GM19395 (cell line): ENCODE results near the gene SURF1.
"Not testable (repeated sequence)": the region's sequence is repeated elsewhere in the genome, so short reads cannot be mapped to it uniquely, and the experiment has no call there.

Source experiments
- ATAC-seq: cut with Tn5 transposase; IDR thresholded peaks from one replicate; pipeline ENCODE4 v1.9.1; 2021; ENCODE audit warnings: mild to moderate bottlenecking, moderate library complexity; ENCODE audit not compliant: unreplicated experiment

Gene SURF1

DNA sequence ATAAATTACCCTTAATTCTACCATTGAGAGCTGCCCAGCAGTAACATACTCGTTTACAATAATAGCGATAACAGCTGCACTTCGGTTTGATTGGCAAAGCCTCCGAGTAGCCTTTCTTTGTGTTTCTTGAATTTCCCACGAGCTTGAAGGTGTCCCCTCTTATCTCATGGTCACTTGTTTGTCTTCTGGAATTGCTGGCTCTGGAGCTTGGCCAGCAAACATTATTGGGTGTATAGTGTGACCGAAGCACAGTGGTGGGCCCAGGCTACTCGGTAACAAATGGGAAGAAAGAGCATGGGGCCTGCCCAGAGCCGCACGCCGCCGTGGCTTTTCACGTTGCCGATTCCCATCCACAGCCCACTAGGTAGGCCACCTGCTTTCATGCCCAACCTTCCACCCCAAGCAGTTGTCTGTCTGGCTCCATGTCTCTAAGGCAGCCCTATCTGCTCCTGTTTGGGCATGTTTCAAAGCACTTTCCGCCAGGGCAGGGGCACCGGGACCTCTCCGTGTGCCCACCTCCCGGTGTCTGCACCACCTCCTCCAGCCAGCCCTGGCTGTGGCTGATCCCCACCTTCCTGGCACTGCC lies 28.5 kb upstream of the SURF1 start:
- no peak for ATAC-seq

DNA sequence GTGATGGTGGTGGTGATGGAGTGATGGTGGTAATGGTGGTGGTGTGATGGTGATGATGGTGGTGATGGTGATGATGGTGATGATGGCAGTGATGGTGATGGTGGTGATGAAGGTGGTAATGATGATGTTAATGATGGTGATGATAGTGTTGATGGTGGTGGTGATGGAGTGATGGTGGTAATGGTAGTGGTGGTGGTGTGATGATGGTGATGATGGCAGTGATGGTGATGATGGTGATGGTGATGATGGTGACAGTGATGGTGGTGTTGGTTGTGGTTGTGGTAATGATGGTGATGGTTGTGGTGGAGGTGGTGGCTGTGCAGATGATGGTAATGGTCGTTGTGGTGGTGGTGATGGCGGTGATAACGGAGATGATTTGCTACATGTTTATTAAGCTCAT lies 27.2 kb upstream of the SURF1 start:
- no peak for ATAC-seq

DNA sequence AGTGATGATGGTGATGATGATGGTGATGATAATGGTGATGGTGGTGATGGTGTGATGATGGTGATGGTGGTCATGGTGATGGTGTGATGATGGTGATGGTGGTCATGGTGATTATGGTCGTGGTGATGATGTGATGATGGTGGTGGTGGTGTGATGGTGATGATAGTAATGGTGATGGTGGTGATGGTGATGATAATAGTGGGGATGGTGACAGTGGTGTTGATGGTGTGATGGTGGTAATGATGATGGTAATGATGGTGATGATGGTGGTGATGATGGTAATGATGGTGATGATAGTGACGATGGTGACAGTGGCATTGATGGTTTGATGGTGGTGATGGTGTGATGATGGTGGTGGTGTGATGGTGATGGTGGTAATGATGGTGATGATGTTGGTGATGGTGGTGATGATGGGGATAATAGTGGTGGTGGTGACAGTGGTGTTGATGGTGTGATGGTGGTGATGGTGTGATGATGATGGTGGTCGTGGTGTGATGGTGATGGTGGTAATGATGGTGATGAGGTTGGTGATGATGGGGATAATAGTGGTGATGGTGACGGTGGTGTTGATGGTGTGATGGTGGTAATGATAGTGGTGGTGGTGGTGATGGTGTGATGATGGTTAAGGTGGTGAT lies 26.3 kb upstream of the SURF1 start:
- ATAC-seq: no peak

DNA sequence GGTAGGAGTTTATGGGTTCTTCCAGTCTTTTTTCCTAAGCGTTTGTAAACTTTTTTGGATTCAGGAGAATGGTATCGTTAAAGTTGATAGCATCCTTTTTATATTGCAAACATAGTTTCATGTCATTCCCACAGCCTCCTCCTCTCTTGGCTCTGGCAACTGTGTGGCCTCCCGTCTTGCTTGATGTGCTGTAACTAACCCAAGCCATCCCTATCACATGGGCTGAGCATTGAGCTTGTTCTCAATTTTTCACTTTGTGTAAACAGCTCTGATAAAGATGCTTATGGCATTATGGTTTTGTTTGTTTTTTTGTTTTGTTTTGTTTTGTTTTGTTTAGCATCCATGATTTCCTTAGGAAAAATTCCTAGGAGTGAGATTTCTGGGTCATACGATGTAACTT lies 24.4 kb upstream of the SURF1 start:
- no peak for ATAC-seq

DNA sequence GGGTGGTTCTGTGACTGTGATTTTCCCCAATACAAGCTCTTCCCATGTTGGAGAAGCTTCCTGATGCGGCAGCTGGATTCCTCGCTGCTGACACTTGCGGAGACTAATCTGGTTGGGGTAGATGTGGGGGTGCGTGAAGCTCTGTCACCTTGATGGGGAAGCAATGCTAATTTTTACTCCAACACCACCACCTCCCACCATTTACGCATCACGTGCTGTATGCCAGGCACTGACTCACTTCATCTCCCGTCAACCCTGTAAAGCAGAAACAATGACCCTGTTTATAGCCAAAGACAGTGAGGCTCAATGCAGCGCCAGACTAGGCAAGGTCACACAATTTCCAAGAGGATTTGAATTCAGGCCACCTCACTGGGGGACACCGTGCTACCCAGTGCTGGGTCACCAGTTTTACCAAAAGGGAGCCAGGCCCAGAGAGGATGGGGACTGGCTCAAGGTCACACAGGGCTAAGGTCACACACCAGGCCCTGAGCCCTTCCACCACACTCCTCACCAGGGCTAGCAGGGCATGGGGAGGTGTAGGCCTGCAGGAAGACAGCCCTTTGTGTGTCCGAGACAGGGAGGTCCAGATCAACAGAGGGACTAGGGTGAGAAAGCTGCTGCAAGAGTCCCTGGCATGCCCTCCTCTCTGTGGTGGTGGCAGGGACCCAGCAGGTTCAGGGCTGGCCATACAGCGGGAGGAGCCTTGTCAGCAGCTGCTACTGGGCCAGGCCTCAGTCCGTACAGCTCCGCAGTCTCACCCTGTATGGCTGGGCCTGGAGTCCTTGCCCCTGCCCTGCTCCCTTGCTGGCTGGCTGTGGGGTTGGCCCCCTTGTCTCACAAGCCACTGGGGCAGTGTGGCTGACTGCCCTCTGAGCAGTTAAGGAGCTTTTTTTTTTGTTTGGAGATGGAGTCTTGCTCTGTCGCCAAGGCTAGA lies 23.1 kb upstream of the SURF1 start:
- no peak for ATAC-seq

DNA sequence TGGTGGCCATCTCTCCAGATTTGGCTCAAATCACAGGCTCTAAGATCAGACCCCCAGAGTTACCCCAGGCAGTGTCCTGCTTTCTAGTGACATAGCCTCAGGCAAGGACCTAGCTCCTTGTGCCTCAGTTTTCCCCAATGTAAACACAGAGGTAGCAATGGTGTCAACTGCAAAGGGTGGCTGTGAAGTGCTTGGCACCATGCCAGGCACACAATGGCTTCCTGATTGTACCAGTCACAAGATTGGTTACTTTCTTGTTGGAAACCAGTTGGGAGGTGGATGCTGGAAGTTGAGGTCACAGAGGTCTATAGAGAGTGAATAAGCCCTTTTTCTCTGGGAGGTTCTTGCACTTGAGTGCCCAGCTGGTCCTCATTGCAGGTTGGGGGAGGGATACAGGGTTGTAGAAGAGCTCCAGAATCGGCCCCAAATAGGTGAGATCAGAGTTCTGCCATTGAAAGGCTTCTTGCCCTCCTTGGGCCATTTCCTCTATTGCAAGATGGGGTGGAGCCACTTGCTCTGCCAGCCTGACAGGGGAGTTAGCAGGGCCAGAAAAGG lies 22.2 kb upstream of the SURF1 start:
- no peak for ATAC-seq

DNA sequence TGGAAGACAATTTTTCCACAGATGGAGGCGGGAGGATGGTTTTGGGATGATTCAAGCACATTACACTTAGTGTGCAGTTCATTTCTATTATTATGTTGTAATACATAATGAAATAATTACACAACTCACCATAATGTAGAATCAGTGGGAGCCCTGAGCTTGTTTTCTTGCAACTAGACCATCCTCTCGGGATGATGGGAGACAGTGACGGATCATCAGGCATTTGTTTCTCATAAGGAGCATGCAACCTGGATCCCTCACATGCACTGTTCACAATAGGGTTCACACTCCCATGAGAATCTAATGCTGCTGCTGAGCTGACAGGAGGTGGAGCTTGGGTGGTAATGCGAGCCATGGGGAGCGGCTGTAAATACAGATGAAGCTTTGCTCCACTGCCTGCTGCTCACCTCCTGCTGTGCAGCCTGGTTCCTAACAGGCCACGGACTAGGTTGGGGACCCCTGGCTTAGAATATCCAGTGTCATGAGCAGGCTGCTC lies 21.5 kb upstream of the SURF1 start:
- no peak for ATAC-seq

DNA sequence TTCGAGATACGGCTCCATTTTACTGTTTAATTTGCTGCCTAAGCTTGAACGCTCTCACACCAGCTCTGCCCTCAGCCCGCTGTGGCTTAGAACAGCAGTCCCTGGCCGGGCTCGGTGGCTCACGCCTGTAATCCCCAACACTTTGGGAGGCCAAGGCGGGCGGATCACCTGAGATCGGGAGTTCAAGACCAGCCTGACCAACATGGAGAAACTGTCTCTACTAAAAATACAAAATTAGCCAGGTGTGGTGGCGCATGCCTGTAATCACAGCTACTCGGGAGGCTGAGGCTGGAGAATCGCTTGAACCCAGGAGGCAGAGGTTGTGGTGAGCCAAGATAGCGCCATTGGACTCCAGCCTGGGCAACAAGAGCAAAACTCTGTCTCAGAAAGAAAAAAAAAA lies 21.0 kb upstream of the SURF1 start:
- ATAC-seq: not testable (repeated sequence)

DNA sequence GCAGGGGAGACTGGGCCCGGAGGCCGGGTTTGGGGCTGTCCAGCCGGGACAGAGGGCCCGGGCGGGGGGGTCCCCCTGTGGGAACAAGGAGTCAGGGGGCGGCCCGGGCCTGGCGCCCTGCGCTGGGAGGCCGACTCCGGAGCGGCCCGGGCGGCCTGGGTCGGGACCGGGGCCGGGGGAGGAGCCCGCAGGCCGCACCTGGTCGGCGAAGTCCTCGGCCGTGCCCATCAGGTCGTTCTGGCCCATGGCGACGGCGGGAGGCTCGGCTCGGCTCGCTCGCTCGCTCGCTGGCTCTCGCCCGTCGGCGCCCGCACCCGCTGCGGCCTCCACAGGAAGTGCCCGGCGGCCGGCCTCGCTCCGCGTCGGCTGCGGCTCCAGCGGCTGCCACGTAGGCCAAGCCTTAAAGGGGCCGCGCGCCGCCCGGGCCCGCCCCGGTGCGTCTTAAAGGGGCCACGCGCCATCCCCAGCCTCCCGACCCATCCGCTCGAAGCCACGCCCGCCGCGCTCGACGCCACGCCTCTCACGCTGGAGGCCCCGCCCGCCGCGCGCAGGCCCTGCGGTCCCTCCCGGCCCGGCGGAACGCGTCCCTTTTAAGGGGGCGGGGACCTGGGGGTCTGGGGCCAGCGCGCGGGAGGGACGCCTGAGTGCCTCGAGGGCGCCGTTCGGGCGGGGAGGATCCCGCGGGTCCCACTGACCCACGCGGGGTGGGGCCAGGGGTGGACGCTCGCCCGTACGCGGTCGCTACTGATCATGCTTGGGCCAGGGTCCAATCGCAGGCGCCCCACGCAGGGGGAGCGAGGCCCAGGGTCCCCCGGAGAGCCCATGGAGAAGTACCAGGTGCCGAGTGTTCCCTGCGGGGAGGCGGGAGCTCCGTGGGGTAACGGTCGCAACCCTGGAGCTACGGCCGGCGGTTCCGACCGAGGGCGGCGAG lies 19.7 kb upstream of the SURF1 start, which contains the start of the genes STKLD1 and SURF4:
Gene STKLD1, plus strand, starts transcription at position 643 of the 931 bp plus-strand sequence. Its CDS starts 108 bp downstream, at position 751.
Gene SURF4, minus strand, starts transcription at position 337 of the 931 bp plus-strand sequence. Its CDS starts 91 bp downstream, at position 246.
- ATAC-seq: peak; percentile 84

DNA sequence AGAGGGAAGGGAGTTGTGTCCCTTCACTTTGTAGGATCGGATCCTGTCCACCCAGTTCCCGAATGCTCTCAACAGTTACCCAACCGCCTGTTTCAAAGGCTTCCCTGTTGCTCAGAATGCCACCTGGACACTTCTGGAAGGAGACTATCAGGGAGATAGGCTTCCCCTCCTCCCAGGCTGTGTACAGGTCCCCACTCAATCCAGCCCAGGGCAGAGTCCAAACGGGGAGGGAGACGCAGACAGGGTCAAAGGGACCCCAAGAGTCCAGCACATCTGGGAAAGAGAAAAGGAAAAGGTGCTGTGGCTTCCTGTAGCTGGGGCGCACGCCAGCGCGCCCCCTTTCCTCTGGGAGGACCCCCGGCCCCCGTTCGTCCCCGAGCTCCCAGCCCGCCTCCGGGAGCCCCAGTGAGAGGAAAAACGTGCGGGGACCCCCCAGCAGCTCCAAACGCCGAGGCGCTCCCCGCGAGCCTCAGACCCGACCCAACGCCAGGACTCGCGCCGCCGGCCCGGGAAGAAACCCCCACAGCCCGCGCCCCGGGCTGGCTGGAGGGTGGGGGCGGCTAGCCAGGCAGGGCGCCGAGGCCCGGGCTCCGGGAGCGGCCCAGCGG lies 18.9 kb upstream of the SURF1 start:
- peak; percentile 8 for ATAC-seq

DNA sequence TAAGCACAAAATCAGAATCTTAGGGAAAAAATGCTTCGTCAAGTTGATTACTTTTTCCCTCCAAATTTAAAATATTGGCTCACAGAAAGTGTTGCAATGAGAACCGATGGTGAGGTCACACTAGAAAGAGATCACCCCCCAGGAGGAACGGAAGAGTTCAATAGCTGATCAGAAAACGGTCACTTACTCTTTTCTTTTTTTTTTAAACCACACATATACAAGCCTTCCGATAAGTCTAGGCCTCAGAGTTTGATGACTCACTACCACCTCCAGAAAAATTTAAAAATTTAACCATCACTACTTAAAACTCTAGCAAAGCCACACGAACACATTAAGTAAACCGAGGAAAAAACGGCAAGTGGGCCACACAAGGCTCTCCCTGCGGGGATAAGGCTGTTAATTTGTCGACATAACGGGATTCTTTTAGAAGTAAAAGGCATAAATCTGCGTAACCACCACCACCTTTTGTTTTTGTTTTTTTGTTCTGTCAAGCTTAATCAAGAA lies 18.4 kb upstream of the SURF1 start:
- ATAC-seq: no peak

DNA sequence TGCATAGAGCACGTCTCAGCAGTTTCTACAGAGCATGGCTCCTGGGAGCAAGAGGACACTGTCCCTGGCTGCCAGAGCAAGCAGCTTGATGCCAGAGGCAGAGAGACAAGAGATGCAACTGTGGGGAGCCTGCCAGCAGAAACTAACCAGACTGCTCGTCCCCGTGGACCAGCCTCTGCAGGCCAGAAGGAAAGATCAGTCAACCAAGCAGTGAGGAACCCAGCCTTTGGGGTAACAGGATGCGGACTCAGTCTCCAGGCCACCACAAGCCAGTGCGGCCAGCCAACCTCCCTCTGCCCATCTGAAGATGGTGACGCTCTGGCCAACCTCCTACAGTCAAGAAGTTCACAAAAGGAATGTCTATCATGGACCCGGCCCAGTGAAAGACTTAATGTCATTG lies 15.9 kb upstream of the SURF1 start:
- ATAC-seq: no peak

DNA sequence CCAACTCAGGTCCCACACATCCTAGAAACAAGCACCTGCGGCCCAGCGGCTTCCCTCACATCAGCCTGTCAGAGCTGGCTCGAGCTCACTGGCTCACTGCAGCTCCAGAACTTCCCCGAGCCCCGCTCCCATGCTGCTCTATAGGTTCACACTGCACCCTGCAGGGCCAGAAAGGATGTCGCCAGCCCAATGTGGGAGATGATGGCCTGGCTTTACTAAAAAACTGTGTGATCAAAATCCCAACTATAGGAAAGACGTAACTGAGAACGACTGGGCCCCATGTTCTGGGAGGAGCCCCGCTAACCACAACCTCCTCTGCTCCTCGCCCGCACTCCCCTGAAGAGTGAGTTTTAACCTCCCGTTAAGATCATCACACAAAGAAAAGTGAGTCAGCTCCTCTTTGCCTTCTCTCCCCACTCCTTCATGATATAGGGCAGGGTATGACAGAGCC lies 15.0 kb upstream of the SURF1 start:
- no peak for ATAC-seq

DNA sequence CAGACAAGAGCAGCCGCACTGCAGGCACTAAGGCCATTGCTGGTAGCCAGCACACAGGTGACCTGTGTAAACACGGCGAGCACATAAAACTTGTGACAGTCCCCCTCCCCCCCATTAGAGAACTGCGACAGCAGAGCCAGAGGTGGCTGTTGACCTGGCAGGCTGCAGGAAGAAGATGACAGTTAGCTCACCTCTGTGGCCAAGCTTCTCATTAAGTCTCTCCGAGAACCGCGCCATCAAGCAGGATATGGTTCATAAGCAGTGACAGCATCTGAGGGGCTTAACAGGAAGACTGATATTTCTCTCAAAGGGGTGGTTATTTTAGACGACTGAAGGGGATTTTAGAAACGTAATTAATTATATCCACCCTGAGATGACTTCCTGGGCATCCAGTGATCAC lies 14.4 kb upstream of the SURF1 start:
- ATAC-seq: no peak

DNA sequence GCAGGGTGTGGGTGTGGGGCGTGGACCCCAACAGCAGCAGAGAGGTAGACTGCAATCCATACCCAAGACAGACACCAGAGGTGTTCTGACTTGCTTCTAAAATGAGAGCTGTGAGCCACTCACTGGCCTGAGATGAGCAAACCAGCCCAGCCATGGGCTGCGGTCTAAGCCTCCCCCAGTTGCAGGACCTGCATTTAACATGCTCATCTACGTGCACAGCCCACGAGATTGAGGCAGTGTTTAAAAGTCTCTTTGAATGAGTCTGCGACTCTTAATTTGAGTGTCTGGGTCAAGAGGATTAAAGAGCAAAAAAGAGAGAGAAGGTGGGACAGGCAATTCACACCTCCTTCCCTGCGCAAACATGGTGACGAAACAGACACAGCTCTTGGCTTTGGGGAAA lies 13.6 kb upstream of the SURF1 start:
- ATAC-seq: no peak

DNA sequence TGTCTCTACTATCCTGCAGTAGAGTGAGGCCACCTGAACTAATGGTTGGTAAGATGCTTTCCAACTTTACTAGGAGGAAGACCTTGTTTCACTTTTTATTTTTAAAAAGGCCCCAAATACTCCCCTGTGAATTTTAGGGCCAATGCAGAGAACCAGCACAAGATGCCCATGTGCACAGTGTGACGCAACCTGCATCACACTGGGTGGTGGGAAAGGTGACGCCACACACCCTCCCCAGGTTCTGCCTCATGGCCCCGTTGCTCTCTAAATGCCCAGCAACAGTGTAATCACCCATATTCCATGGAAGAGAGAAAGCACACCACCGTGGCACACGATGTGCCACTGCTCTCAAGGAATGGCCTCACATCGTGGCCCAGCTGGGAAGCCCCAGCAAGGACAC lies 13.1 kb upstream of the SURF1 start:
- no peak for ATAC-seq

DNA sequence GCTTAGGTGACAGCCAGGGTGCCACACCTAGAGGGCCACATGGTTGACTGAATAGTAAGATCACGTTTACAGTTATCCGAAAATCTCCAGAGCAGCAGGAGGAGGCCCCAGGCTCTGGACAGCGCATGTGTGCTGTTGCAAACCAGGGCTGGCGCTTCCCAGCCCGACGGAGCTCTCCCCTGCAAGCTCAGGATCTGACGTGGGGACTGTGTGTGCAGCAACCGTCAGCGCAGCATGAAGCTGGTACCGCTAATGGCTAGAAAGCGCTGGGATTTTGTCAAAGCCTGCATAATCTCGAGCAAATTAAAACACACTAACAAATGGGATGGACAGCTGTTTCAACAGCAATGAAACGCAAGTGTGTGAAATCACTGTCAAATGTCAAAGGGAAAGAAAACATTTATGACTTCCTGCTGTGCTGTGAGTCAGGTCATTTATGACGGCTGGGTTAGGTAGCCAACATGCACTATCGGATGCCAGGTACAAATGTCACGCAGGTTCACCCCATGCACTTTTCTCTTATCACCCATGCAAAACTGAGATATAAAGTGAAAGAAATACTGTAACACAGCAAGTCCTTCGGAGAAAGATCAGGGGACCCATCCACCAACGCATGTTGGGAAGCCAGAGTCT lies 12.1 kb upstream of the SURF1 start:
- ATAC-seq: no peak

DNA sequence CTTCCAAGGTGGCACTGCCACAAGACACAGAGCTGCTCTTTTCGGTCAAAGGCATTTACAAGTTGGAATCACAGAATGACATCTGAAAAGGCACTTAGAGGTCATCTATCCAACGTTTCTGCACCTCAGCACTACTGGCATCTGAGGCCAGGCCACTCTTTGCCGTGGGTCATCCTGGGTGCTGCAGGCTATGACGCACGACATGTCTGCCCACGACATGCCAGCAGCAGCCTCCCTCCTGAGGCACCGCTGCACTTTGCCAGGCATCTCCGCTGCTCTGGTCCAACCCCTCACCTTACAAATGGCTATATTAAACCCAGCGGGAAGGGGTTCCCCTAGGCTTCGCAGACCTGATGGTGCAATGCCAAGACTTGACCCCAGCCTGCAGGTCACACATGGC lies 11.5 kb upstream of the SURF1 start:
- ATAC-seq: no peak

DNA sequence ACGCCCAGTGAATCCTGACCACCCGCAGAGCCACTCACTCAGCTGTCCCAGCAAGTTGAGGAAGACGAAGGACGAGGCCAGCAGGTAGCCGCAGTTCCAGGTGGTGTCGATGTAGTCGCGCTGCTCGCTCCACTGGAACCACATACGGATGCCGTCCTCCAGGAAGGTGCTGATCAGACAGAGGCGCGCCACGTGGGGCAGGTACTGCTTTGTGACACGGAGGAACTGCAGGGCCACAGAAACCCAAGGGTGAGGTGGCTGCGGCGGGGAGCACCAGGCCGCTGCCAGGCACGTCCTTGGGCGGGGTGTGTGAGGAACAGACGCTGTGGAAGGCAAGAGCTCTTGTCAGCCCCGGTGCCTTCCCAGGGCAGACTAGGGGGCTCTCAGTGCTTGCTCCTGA lies 10.9 kb upstream of the SURF1 start:
- no peak for ATAC-seq
